Adrenal gland (tissue), 5 donors: ENCODE data around the gene CLDND1.

ENCODE experiments used
- CTCF ChIP-seq, 6 experiments: fragments of 450-650 bp in 4 of 6; fragments of 200-600 bp in 2 of 6; sonication (generic) in 1 of 6; IDR thresholded peaks; 1 replicate in 5 of 6; 2 replicates in 1 of 6; pipeline versions ENCODE4 v1.5.1 to v1.8.0; 2016 to 2021; ENCODE audit warnings: antibody characterized with exemption in 6 of 6, mild to moderate bottlenecking in 2 of 6, moderate library complexity in 1 of 6
- POLR2A ChIP-seq, 2 donors: fragments of 450-650 bp; IDR thresholded peaks; one replicate each; pipeline ENCODE4 v1.6.1; 2017; ENCODE audit warnings: antibody characterized with exemption in 2 of 2, mild to moderate bottlenecking in 2 of 2, moderate library complexity in 1 of 2
- donor health status: DM: no; HTN: no; CAD: no.

DNA sequence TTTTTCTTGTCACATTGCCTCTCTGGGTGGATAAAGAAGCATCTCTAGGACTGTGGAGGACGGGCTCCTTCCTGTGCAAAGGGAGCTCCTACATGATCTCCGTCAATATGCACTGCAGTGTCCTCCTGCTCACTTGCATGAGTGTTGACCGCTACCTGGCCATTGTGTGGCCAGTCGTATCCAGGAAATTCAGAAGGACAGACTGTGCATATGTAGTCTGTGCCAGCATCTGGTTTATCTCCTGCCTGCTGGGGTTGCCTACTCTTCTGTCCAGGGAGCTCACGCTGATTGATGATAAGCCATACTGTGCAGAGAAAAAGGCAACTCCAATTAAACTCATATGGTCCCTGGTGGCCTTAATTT, 9.6 kb upstream of the CLDND1 start:
- TF ChIP-seq CTCF (IDR thresholded peaks at IDR 0.05): no peak
- no peak for TF ChIP-seq POLR2A (IDR thresholded peaks at IDR 0.05)
